Natural killer cell (primary cell): ENCODE data around the gene SLX4. TPM values are rescaled to one million over a fixed set of nuclear protein-coding genes. Genes with fewer than 3 reads are reported as not detected.

Source experiments
- ATAC-seq, 3 donors: fragments of 150-1000 bp in 2 of 3; fragments of 200-7000 bp in 1 of 3; cut with Tn5 transposase; 1 replicate in 1 of 3; 2 replicates in 2 of 3; pipeline ENCODE4 v1.10.0; 2021; ENCODE audit warnings: mild to moderate bottlenecking in 2 of 3, moderate library complexity in 2 of 3
- DNase-seq, 2 donors: peaks; one replicate each; pipeline versions ENCODE4 v3.0.0 to v3.0.0-alpha.2; 2013 to 2021; ENCODE audit warnings: mixed read lengths in 1 of 2
- H3K27ac ChIP-seq: one replicate; pipeline ENCODE4 v1.5.1; 2013; ENCODE audit warnings: mild to moderate bottlenecking, low read length
- H3K27me3 ChIP-seq: one replicate; pipeline ENCODE4 v1.6.1; 2013; ENCODE audit warnings: low read length; ENCODE audit not compliant: control insufficient read depth, insufficient read depth
- H3K36me3 ChIP-seq: one replicate; pipeline ENCODE4 v1.6.1; 2013; ENCODE audit warnings: low read length; ENCODE audit not compliant: control insufficient read depth, insufficient read depth
- H3K4me1 ChIP-seq: one replicate; pipeline ENCODE4 v1.6.1; 2013; ENCODE audit warnings: low read length; ENCODE audit not compliant: control insufficient read depth, insufficient read depth
- H3K4me3 ChIP-seq: one replicate; pipeline ENCODE4 v1.5.1; 2013; ENCODE audit warnings: low read length
- H3K9me3 ChIP-seq: one replicate; pipeline ENCODE4 v1.6.1; 2013; ENCODE audit warnings: low read length; ENCODE audit not compliant: control insufficient read depth, insufficient read depth
- H3K27ac Mint-ChIP-seq, 2 donors: one replicate each; pipeline ENCODE4 v1.8.0; 2022; ENCODE audit warnings: mild to moderate bottlenecking in 2 of 2, mixed read lengths in 2 of 2, moderate library complexity in 1 of 2
- H3K27me3 Mint-ChIP-seq, 2 donors: one replicate each; pipeline ENCODE4 v1.8.0; 2022; ENCODE audit warnings: low read depth in 2 of 2, mixed read lengths in 2 of 2
- H3K36me3 Mint-ChIP-seq: one replicate; pipeline ENCODE4 v1.8.0; 2022; ENCODE audit warnings: mixed read lengths
- H3K4me1 Mint-ChIP-seq, 2 donors: one replicate each; pipeline ENCODE4 v1.8.0; 2022; ENCODE audit warnings: mixed read lengths in 2 of 2
- H3K4me3 Mint-ChIP-seq: one replicate; pipeline ENCODE4 v1.8.0; 2022; ENCODE audit warnings: mild to moderate bottlenecking, moderate library complexity, mixed read lengths
- H3K9me3 Mint-ChIP-seq, 2 donors: one replicate each; pipeline ENCODE4 v1.8.0; 2022; ENCODE audit warnings: mixed read lengths in 2 of 2
- CTCF ChIP-seq: fragments of 200-600 bp; IDR thresholded peaks from one replicate; pipeline ENCODE4 v1.8.0; 2022; ENCODE audit warnings: antibody characterized with exemption
- WGBS: methylation state at CpG from one replicate; pipeline ENCODE4 v1.1.7; 2013; ENCODE audit warnings: missing lambda C conversion rate; ENCODE audit not compliant: insufficient coverage; 5-methylcytosine and 5-hydroxymethylcytosine counted together
- intact Hi-C: fragments of 100-400 bp; cut with micrococcal nuclease; formaldehyde crosslinking; loops from one replicate; pipeline ENCODE4 v1.14.2; 2022
- total RNA-seq, 4 donors: library from RNA; stranded (reverse); fragments of 120-200 nt in 1 of 4; gene quantifications; one replicate each; pipeline versions ENCODE4 v1.2.3 to v1.2.4, GENCODE V29; 2013 to 2022

Gene SLX4
- total RNA-seq, 3 donors from 2014 or later (not counting 1 experiment from before 2014, with no cell fraction given): 13.5 to 18.6 (median 15.5) TPM

GRCh38 chr16:3542601-3543373, 68.6 kb downstream of the SLX4 start:
- Mint-ChIP-seq H3K4me3 (no peak overlapping the region), H3K27ac (peak overlapping the region in 1 of 2 donors; percentile 63), H3K4me1 (peaks cover 7 to 14% of the 10 kb centered on the region in 2 donors), H3K9me3 (no peaks in the 10 kb centered on the region), H3K27me3 (no peaks in the 10 kb centered on the region), H3K36me3 (peaks cover 11% of the 10 kb centered on the region)
- Histone ChIP-seq H3K27ac (no peak overlapping the region), H3K4me1 (peaks cover 4% of the 10 kb centered on the region), H3K9me3 (no peaks in the 10 kb centered on the region), H3K4me3 (no peak overlapping the region), H3K36me3 (peaks cover 61% of the 10 kb centered on the region), H3K27me3 (no peaks in the 10 kb centered on the region)
- WGBS: 98% methylated on average over 6 of the region's 6 CpGs
- no peak for DNase-seq
- no peak for ATAC-seq
- intact Hi-C loops: no loop called here
- TF ChIP-seq CTCF: no peak

- H3K4me3 ChIP-seq: no peak overlapping the region
- peaks cover 55% of the 10 kb centered on the region for H3K36me3 ChIP-seq
- peaks cover 3% of the 10 kb centered on the region for H3K36me3 Mint-ChIP-seq
- no peak overlapping the region for H3K4me3 Mint-ChIP-seq
- H3K27me3 Mint-ChIP-seq: no peaks in the 10 kb centered on the region
- DNase-seq (no peak), ATAC-seq (no peak)
- no peak overlapping the region for H3K27ac ChIP-seq
- TF ChIP-seq CTCF: no peak
- H3K27ac Mint-ChIP-seq: peak overlapping the region in 1 of 2 donors; percentile 48
- H3K9me3 ChIP-seq: no peaks in the 10 kb centered on the region
- H3K27me3 ChIP-seq: no peaks in the 10 kb centered on the region
- 96% methylated on average over 13 of the region's 13 CpGs for WGBS
- H3K4me1 Mint-ChIP-seq: peaks cover 9 to 10% of the 10 kb centered on the region in 2 donors
- peaks cover 1% of the 10 kb centered on the region for H3K4me1 ChIP-seq
- H3K9me3 Mint-ChIP-seq: no peaks in the 10 kb centered on the region
- intact Hi-C loops: no loop called here
Observed at GRCh38 chr16:3541527-3542155, 69.8 kb downstream of the SLX4 start.

- no peak for TF ChIP-seq CTCF
- no peaks in the 10 kb centered on the region for H3K9me3 ChIP-seq
- no peaks in the 10 kb centered on the region for H3K4me1 ChIP-seq
- Mint-ChIP-seq H3K27ac (peak overlapping the region; percentile 31 to 47), H3K4me3 (no peak overlapping the region), H3K36me3 (no peaks in the 10 kb centered on the region), H3K27me3 (no peaks in the 10 kb centered on the region), H3K9me3 (no peaks in the 10 kb centered on the region), H3K4me1 (peaks cover 19 to 26% of the 10 kb centered on the region in 2 donors)
- no peak overlapping the region for H3K27ac ChIP-seq
- 89% methylated on average over 4 of the region's 4 CpGs for WGBS
- peaks cover 33% of the 10 kb centered on the region for H3K36me3 ChIP-seq
- no peaks in the 10 kb centered on the region for H3K27me3 ChIP-seq
- H3K4me3 ChIP-seq: no peak overlapping the region
- no peak for ATAC-seq
- DNase-seq: no peak
- intact Hi-C loops: no loop called here
Observed at GRCh38 chr16:3538222-3538621, 73.2 kb downstream of the SLX4 start.
